HG02938 (cell line): ENCODE data around the gene RNU1-2.
"Not testable (repeated sequence)": the region's sequence is repeated elsewhere in the genome, so short reads cannot be mapped to it uniquely, and the experiment has no call there.

Source experiments
- ATAC-seq: cut with Tn5 transposase; IDR thresholded peaks from one replicate; pipeline ENCODE4 v1.9.1; 2021; ENCODE audit warnings: mild to moderate bottlenecking, moderate library complexity; ENCODE audit not compliant: unreplicated experiment

Gene RNU1-2

DNA sequence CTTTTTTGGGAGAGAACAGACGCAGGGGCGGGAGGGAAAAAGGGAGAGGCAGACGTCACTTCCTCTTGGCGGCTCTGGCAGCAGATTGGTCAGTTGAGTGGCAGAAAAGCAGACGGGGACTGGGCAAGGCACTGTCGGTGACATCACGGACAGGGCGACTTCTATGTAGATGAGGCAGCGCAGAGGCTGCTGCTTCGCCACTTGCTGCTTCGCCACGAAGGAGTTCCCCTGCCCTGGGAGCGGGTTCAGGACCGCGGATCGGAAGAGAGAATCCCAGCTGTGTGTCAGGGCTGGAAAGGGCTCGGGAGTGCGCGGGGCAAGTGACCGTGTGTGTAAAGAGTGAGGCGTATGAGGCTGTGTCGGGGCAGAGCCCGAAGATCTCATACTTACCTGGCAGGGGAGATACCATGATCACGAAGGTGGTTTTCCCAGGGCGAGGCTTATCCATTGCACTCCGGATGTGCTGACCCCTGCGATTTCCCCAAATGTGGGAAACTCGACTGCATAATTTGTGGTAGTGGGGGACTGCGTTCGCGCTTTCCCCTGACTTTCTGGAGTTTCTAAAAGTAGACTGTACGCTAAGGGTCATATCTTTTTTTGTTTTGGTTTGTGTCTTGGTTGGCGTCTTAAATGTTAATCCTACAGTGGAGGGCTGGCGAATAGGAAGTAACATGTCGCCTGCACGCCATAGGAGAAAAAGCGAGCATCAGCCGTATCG, at the start of gene RNU1-2:
Gene RNU1-2, plus strand, starts transcription at position 383 of the 718 bp plus-strand sequence.
- ATAC-seq = peak; percentile 99

- ATAC-seq = not testable (repeated sequence)
Measured at GRCh38 chr1:16856201-16856600, 39.6 kb upstream of the RNU1-2 start.

GRCh38 chr1:16859167-16860041, 36.4 kb upstream of the RNU1-2 start:
- ATAC-seq = not testable (repeated sequence)

- not testable (repeated sequence) for ATAC-seq
Measured at GRCh38 chr1:16860048-16860447, 35.7 kb upstream of the RNU1-2 start.

- ATAC-seq = not testable (repeated sequence)
Measured at GRCh38 chr1:16861832-16862245, 33.9 kb upstream of the RNU1-2 start.

GRCh38 chr1:16862415-16862814, 33.4 kb upstream of the RNU1-2 start:
- ATAC-seq = not testable (repeated sequence)

DNA sequence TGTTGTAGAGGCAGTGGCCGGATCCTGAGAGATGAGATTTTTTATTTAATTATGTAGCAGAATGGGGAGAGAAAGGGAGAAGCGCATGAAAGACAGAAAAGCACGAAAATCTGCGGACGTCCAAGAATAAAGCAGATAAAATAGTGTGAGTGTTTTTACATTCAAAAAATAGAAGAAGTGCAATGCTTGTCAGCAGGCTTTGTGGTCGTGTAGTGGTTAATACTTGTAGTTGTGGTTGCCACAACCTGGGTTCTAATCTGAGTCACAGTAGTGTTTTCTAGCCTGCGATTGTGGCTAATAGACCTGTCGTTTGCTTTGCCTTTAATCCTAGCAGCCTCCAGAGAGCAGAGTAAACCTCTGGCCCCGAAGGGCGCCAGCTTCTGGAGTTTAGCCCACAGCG, 32.8 kb upstream of the RNU1-2 start:
- not testable (repeated sequence) for ATAC-seq

DNA sequence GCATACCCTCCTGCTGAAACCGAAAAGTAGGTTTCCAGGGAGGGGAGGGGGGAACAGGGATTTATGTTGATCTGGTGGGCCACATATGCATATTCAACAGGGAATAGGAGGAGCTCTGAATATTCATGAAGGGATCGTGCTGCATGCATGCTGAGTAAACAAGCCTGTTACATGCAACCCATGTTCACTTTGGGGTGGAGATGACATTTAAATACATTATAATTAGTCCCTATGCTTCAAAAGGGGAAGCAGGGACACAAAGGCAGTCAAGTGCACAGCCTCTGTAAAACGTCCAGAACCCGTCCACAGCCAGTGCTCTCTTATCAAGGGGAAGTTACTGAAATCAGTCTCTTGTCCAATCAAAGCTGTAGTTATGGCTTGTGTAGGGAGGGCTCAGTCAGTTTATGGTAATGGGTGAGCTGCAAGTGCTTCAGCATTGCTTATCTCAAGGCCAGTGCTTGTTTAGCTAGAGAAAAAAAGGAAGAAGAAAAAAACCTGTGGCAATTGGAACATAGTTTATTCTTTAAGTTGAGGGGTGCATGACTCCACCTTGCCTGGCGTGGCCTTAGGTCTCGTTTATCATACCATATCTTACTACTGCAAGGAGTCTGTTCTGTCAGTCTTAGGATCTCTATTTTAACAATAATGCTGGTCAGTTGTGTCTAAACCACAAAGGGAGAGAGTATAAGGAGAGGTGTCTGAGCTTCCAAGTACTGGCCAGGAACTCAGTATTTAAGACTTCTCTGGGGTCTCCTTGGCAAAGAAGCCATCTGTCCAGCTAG, 28.7 kb upstream of the RNU1-2 start:
- not testable (repeated sequence) for ATAC-seq

DNA sequence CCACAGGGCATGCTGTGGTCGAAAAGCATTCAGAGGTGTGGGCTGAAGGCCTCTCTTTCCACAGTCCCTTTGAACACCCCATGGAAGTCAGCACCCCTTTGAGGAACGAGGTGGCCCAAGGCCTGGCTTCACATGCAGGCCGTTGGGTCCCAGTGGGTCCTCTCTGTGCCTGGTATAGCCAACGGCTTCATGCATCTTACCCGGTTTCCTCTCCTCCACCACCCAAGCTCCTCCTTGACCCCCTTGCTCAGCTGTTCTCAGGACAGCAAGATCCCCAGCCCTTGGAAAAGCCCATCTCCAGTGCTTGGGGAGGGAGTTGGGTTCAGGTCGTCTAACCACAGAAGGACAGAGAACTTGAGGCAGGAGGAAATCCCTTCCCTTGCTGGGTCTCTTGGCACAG, 27.0 kb upstream of the RNU1-2 start:
- ATAC-seq = not testable (repeated sequence)

DNA sequence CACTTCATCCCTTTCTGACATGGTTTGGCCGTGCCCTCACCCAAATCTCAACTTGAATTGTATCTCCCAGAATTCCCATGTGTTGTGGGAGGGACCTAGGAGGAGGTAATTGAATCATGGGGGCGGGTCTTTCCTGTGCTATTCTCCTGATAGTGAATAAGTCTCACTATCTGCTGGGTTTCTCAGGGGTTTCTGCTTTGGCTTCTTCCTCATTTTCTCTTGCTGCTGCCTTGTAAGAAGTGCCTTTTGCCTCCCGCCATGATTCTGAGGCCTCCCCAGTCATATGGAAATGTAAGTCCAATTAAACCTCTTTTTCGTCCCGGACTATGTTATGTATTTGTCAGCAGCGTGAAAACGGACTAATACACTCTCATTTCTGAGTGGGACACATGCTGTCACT, 25.8 kb upstream of the RNU1-2 start:
- not testable (repeated sequence) for ATAC-seq

DNA sequence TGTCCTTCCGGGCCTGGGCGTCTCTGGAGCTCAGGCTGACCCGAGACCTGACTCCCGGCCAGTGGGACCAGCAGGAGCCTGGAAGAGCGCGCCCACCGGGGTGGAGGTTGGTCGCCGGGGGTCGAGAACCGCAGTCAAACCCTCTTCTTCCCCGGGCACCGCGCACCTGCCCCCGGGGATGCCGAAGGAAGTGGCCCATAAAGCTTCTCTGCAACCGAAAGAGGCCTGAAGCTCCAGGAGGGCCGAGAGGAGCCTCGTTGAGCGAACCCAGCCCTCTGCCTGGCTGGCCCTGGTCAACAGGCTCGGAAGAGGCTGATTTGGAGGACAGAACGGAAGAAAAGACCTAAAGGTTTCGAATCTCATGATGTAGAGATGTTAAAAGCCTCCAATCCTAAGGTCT, 24.6 kb upstream of the RNU1-2 start:
- ATAC-seq = not testable (repeated sequence)

DNA sequence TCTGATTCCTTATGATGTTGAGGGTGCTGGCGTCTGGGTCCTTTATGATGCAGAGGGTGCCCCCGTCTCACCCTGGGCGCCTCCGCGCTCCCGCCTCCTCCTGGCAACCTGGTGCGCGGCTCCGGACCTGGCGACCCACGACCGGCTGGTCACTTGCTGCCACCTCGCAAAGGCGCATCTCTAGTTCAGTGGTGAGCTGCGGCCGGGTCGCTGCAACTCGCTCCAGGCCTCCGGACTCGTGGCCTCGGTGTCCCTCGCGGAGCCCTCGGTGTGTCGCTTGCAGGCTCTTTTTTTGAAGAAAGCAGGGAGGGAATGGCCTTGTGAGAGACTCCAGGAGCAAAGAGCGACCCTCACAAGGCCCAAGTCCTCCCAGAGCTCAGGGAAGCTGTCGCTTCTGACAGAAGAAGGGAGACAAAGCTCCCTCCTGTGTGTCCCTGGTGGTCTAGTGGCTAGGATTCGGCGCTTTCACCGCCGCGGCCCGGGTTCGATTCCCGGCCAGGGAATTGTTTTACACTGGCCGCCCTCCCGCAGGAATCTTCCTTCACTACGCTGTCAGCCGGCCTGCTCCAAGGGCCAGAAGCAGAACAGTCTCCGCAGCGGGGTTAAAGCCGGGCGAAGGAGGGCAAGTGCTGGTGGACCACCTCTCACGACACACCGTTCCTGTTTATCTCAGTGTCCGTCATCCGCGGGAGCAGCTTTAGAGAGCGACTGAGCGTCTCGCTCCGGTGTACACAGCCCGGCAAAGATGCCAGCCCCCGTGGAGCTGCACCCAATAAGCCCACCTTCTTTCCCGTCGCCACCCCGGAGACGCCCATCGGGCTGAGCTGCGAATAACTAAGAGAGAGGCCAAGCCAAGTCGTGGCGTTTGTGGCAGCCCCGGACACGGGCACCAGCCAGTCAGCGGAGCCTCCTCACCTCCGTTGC, 23.4 kb upstream of the RNU1-2 start:
- not testable (repeated sequence) for ATAC-seq

DNA sequence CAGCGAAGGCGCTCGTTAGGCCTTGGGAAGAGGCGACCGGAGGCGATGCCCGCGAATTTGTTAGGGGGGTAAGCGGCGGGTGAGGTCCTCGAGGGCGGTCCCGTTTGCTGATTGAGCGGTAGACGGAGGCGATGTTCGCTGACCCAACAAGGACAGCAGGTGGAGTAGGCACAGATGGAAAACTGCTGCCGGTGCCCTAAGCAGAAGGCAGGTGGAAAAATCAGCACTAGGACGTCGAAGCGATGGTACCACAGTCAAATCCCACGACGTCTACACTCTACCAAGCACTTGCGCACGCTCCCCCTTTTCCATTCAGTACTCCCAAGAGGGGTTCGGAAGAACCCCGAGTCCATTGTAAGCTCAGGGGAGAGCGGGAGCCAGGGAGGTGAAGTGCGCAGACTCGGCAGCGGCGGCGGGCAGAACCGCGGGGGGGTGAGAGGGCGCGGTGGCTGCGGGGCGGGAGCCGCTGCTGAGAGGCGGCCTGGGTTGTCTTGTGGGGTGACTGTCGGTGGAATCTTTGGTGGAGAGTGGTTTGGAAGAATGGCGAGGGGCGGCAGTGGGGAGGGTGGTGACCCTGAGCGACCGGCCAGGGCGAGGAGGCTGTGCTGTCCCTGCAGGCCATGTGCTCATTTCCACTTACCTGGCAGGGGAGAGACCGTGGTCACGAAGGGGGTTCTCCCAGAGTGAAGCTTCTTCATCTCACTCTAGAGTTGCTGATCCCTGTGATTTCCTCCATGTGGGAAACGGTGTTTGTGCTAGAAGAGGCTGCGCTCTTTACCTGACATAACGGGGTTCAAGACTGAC, 22.5 kb upstream of the RNU1-2 start:
- not testable (repeated sequence) for ATAC-seq

GRCh38 chr1:16874968-16875765, 20.6 kb upstream of the RNU1-2 start:
- not testable (repeated sequence) for ATAC-seq

- not testable (repeated sequence) for ATAC-seq
Measured at GRCh38 chr1:16881742-16882141, 14.0 kb upstream of the RNU1-2 start.

- no peak for ATAC-seq
Measured at GRCh38 chr1:16882986-16883385, 12.8 kb upstream of the RNU1-2 start.

- not testable (repeated sequence) for ATAC-seq
Measured at GRCh38 chr1:16884487-16884886, 11.3 kb upstream of the RNU1-2 start.

DNA sequence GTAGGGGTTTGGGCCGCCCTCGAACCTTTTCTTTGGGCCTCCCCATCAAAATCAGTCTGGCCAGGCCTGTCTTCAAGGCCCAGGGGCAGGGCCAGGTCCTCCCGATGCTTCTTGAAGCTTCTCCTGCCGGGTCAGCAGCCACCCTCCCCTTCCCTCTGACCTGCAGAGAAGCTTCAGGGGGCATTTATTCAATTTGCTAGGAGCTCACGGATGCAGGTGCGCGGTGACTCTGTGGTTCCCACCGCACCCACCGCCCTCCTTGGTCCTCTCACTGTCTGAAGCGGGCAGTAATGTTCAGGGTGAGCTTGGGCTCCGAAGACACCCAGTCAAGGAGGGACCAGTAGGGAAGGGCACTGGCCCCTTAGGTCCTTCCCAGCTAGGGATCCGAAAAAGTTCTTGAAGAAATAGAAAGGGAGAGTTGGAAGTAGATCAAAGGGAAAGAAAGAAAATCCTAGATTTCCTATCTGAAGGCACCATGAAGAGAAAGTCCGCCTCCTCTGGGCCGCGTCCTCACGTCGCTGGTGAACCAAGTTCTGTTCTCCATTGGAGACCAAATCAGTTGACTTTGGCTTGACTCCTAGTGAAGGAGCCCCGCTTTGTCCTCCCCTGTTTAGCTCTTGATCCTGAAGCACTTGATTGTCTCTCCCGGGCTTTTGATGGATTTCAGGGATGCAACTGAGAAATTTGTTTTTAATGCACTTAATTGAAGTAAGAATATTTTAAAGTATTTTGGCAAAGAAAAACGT, 8.7 kb upstream of the RNU1-2 start:
- no peak for ATAC-seq
